Measurements from ENCODE around the gene NPEPL1.

NPEPL1 gene

DNA sequence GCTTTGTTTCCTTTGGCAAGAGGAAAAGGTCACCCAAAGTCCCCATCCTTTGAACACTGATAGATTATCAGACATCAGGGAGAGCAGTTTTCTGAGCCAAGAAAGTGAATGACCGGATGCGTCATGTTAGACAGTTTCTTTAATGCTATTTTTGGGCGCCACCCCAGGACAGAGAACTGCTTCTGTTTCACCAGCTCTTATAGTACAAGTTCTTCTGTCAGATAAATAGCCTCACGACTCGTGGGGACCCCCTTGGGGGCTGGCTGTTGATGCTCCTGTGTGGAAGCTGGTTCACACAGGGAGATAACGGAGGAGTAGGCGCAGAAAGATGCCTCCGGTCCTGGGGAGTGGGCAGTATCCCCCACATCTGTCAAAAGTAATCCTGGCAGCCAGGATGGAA, 54.6 kb downstream of the NPEPL1 start:
- no peak overlapping the region for H2AFZ ChIP-seq (ENCODE audit: low read length)
- H3K4me1 ChIP-seq (ENCODE audit: insufficient read depth, low read length, severe bottlenecking): no peaks in the 10 kb centered on the region
- no peak for TF ChIP-seq CTCF (IDR thresholded peaks at IDR 0.05; ENCODE audit: low read length)
- H3K27ac ChIP-seq (ENCODE audit: low read depth, low read length, poor library complexity, severe bottlenecking): no peak overlapping the region
- no peak overlapping the region for H3K4me3 ChIP-seq (ENCODE audit: low read depth, low read length, poor library complexity, severe bottlenecking)
- no peaks in the 10 kb centered on the region for H3K9me3 ChIP-seq (ENCODE audit: low read length)
- H3K27me3 ChIP-seq (ENCODE audit: insufficient read depth, low read length): no peaks in the 10 kb centered on the region
- H3F3A ChIP-seq (ENCODE audit: insufficient read depth, low read length): no peaks in the 10 kb centered on the region
- no peaks in the 10 kb centered on the region for H3K36me3 ChIP-seq (ENCODE audit: insufficient read depth, low read length)
- no peaks in the 10 kb centered on the region for H4K20me1 ChIP-seq (ENCODE audit: insufficient read depth, low read length)
- H3K9me2 ChIP-seq (ENCODE audit: low read depth, low read length): no peaks in the 10 kb centered on the region
- H3K4me2 ChIP-seq (ENCODE audit: low read length): no peak overlapping the region
- no peaks in the 10 kb centered on the region for H3K79me2 ChIP-seq (ENCODE audit: insufficient read depth, low read length)
- H3K9ac ChIP-seq (ENCODE audit: low read length): no peak overlapping the region

GRCh38 chr20:58748618-58749017, 56.0 kb downstream of the NPEPL1 start:
- no peaks in the 10 kb centered on the region for H3F3A ChIP-seq (ENCODE audit: insufficient read depth, low read length)
- H3K9ac ChIP-seq (ENCODE audit: low read length): no peak overlapping the region
- no peaks in the 10 kb centered on the region for H3K27me3 ChIP-seq (ENCODE audit: insufficient read depth, low read length)
- H3K4me3 ChIP-seq (ENCODE audit: low read depth, low read length, poor library complexity, severe bottlenecking): no peak overlapping the region
- no peak overlapping the region for H2AFZ ChIP-seq (ENCODE audit: low read length)
- no peaks in the 10 kb centered on the region for H3K79me2 ChIP-seq (ENCODE audit: insufficient read depth, low read length)
- TF ChIP-seq CTCF (IDR thresholded peaks at IDR 0.05; ENCODE audit: low read length) (no peak), EZH2 (IDR thresholded peaks at IDR 0.05; ENCODE audit: borderline replicate concordance, low read length) (no peak)
- no peaks in the 10 kb centered on the region for H3K9me2 ChIP-seq (ENCODE audit: low read depth, low read length)
- no peaks in the 10 kb centered on the region for H3K9me3 ChIP-seq (ENCODE audit: low read length)
- no peaks in the 10 kb centered on the region for H3K36me3 ChIP-seq (ENCODE audit: insufficient read depth, low read length)
- no peaks in the 10 kb centered on the region for H4K20me1 ChIP-seq (ENCODE audit: insufficient read depth, low read length)
- H3K4me1 ChIP-seq (ENCODE audit: insufficient read depth, low read length, severe bottlenecking): no peaks in the 10 kb centered on the region
- no peak overlapping the region for H3K4me2 ChIP-seq (ENCODE audit: low read length)
- no peak overlapping the region for H3K27ac ChIP-seq (ENCODE audit: low read depth, low read length, poor library complexity, severe bottlenecking)

- Histone ChIP-seq H3K9me2 (ENCODE audit: low read depth, low read length) (no peaks in the 10 kb centered on the region), H3F3A (ENCODE audit: insufficient read depth, low read length) (no peaks in the 10 kb centered on the region), H3K4me3 (ENCODE audit: low read depth, low read length, poor library complexity, severe bottlenecking) (no peak overlapping the region), H3K4me1 (ENCODE audit: insufficient read depth, low read length, severe bottlenecking) (no peaks in the 10 kb centered on the region), H3K36me3 (ENCODE audit: insufficient read depth, low read length) (no peaks in the 10 kb centered on the region), H3K27me3 (ENCODE audit: insufficient read depth, low read length) (no peaks in the 10 kb centered on the region), H3K79me2 (ENCODE audit: insufficient read depth, low read length) (no peaks in the 10 kb centered on the region), H3K9ac (ENCODE audit: low read length) (no peak overlapping the region), H2AFZ (ENCODE audit: low read length) (no peak overlapping the region), H3K4me2 (ENCODE audit: low read length) (no peak overlapping the region), H3K27ac (ENCODE audit: low read depth, low read length, poor library complexity, severe bottlenecking) (no peak overlapping the region), H3K9me3 (ENCODE audit: low read length) (no peaks in the 10 kb centered on the region), H4K20me1 (ENCODE audit: insufficient read depth, low read length) (no peaks in the 10 kb centered on the region)
- TF ChIP-seq CTCF (IDR thresholded peaks at IDR 0.05; ENCODE audit: low read length) (no peak), EZH2 (IDR thresholded peaks at IDR 0.05; ENCODE audit: borderline replicate concordance, low read length) (no peak)
These were observed 56.6 kb downstream of the NPEPL1 start for GRCh38 chr20:58749098-58749769.

Data from OCI-LY1 (cell line).